Measurements from ENCODE around the gene TNFAIP3.

DNA sequence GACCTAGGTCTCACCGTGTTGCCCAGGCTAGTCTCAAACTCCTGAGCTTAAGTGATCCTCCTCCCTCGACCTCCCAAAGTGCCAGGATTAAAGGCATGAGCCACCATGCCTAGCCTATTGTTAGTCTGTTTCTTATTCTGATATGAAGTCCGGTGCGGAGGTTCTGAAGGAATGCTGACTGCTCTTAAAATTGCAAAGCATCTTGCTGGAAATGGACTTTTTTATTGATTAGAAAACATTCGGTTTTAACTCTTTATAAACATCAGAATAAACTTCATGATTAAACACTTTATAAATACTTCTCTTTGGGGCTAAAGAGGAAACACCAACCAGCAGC, 3.2 kb downstream of the TNFAIP3 start:
- TF ChIP-seq, protein P1, sequence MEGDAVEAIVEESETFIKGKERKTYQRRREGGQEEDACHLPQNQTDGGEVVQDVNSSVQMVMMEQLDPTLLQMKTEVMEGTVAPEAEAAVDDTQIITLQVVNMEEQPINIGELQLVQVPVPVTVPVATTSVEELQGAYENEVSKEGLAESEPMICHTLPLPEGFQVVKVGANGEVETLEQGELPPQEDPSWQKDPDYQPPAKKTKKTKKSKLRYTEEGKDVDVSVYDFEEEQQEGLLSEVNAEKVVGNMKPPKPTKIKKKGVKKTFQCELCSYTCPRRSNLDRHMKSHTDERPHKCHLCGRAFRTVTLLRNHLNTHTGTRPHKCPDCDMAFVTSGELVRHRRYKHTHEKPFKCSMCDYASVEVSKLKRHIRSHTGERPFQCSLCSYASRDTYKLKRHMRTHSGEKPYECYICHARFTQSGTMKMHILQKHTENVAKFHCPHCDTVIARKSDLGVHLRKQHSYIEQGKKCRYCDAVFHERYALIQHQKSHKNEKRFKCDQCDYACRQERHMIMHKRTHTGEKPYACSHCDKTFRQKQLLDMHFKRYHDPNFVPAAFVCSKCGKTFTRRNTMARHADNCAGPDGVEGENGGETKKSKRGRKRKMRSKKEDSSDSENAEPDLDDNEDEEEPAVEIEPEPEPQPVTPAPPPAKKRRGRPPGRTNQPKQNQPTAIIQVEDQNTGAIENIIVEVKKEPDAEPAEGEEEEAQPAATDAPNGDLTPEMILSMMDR (IDR thresholded peaks at IDR 0.05), result no peak
- TF ChIP-seq EP300 (IDR thresholded peaks at IDR 0.05) (no peak), POLR2A (IDR thresholded peaks at IDR 0.05) (no peak)

Data from tibial nerve (tissue), 4 donors.